ENCODE results near the gene PRKCQ.

DNA sequence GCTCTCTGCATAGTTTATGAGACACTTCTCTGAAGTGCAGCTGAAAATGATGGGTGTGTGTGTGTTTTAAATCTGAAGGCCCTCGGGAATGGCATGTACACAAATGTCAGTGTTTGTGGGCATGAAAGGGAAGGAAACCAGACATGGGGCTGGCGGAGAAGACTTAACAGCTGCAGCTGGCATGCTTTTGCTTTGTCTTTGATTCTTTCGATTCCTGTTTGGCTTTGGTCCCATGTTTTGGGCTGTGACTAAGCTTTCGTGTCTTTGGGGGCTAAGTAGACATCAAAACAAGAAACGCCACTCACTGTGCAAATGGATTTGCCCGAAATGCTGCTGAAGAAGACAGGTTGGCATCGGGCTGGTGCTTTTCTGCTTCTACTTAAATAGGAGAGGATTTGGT is 198.0 kb downstream of the PRKCQ start:
- TF ChIP-seq, protein P1, sequence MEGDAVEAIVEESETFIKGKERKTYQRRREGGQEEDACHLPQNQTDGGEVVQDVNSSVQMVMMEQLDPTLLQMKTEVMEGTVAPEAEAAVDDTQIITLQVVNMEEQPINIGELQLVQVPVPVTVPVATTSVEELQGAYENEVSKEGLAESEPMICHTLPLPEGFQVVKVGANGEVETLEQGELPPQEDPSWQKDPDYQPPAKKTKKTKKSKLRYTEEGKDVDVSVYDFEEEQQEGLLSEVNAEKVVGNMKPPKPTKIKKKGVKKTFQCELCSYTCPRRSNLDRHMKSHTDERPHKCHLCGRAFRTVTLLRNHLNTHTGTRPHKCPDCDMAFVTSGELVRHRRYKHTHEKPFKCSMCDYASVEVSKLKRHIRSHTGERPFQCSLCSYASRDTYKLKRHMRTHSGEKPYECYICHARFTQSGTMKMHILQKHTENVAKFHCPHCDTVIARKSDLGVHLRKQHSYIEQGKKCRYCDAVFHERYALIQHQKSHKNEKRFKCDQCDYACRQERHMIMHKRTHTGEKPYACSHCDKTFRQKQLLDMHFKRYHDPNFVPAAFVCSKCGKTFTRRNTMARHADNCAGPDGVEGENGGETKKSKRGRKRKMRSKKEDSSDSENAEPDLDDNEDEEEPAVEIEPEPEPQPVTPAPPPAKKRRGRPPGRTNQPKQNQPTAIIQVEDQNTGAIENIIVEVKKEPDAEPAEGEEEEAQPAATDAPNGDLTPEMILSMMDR (IDR thresholded peaks at IDR 0.05) = no peak
- TF ChIP-seq POLR2A (IDR thresholded peaks at IDR 0.05) = no peak
